GM21360 (cell line): ENCODE data around the gene RFX6.
"Not testable (repeated sequence)": the region's sequence is repeated elsewhere in the genome, so short reads cannot be mapped to it uniquely, and the experiment has no call there.

Experiments
- ATAC-seq: cut with Tn5 transposase; IDR thresholded peaks from one replicate; pipeline ENCODE4 v1.9.1; 2021; ENCODE audit warnings: mild to moderate bottlenecking, moderate library complexity; ENCODE audit not compliant: unreplicated experiment

The RFX6 gene, protein sequence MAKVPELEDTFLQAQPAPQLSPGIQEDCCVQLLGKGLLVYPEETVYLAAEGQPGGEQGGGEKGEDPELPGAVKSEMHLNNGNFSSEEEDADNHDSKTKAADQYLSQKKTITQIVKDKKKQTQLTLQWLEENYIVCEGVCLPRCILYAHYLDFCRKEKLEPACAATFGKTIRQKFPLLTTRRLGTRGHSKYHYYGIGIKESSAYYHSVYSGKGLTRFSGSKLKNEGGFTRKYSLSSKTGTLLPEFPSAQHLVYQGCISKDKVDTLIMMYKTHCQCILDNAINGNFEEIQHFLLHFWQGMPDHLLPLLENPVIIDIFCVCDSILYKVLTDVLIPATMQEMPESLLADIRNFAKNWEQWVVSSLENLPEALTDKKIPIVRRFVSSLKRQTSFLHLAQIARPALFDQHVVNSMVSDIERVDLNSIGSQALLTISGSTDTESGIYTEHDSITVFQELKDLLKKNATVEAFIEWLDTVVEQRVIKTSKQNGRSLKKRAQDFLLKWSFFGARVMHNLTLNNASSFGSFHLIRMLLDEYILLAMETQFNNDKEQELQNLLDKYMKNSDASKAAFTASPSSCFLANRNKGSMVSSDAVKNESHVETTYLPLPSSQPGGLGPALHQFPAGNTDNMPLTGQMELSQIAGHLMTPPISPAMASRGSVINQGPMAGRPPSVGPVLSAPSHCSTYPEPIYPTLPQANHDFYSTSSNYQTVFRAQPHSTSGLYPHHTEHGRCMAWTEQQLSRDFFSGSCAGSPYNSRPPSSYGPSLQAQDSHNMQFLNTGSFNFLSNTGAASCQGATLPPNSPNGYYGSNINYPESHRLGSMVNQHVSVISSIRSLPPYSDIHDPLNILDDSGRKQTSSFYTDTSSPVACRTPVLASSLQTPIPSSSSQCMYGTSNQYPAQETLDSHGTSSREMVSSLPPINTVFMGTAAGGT

DNA sequence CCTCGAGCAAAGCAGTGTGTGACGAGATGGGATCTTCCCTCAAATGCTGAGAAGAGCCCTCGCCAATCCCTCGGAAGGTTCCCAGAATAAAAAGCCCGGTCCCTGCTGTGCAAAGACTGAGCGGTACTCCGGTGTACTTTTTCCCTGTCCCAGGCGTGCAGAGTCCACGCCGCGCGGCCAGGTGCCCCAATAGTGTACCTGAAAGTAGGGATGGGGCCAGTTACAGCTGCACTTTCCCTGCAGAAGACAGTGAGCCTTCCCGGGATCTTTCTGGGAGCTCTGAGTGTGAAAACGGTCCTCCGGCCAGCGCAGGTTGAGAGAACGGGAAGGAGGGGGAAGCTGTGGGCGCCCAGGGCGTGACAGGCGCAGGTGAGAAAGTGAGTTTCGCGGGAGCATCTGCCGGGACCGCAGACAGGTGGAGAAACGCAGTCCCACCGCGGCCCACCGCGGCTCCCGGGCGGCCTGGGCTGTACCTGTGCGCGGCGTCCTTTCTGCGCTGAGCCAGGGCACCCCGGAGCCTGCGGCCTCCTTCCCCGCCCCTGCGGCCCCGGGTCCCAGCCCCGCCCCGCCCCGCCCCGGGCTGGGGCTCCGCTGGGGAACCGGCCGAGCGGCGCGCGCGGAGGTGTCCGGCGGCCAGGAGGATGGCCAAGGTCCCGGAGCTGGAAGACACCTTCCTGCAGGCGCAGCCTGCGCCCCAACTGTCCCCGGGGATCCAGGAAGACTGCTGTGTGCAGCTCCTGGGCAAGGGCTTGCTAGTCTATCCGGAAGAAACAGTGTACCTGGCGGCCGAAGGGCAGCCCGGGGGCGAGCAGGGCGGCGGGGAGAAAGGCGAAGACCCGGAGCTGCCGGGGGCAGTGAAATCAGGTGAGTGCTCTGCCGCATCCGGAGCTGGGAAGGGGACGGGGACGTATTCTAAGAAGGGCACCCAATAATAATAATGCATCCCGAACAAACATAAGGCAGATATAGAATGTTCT lies at the start of gene RFX6:
Gene RFX6, plus strand, starts transcription at position 608 of the 977 bp plus-strand sequence. Its CDS starts 34 bp downstream, at position 642.
- no peak for ATAC-seq

DNA sequence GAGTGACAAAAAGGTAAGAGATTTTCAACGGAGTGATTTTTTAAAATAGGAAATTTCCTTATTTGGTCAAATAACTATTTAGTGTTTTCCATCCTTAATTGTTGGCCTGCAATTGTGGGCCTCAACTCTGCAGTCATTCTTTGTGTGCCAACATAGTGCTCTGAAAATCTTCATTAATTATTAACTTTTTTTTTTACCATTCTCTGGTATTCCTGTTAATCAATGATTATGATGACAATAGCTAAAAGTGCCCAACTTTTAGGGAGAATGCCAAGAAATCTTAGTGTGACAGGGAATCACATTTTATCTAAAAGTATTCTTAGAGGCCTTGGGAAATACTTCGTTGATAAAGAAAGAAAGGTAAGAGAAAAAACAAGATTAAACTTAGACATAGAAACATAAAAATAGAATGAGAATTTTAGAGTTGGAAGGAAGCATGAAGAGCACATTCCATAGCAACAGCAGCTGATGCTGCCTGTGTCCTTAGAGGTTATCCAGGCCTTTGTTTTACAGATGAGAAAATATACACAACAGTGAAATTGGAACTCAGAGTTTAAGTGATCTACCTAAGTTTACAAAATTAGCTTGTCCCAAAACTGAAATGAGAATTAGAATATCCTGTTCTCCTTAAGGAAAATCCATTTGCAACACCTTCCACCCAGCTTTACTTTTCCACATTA lies 49.3 kb upstream of the RFX6 start:
- no peak for ATAC-seq

DNA sequence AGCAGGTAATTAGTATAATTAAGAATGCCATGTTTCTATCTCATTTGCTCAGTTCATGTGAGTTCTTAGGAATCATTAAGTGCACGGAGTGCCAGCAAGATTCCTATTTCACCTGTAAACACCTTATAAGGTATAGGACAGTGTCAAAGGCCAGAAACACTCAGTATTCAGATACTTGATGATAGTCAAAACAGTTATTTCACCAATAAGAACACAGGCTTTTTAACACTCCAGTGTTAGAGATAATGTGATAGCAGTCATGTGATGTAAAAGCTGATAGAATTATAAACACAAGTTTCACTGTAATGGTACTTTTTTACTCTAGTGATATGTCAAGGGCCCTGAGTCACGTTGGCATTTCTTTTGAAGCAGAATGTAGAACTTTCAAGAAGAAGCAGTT lies 48.1 kb upstream of the RFX6 start, which contains the start of gene GPRC6A:
Gene GPRC6A, minus strand, starts transcription at position 101 of the 400 bp plus-strand sequence. Its CDS starts 70 bp downstream, at position 31.
- no peak for ATAC-seq

DNA sequence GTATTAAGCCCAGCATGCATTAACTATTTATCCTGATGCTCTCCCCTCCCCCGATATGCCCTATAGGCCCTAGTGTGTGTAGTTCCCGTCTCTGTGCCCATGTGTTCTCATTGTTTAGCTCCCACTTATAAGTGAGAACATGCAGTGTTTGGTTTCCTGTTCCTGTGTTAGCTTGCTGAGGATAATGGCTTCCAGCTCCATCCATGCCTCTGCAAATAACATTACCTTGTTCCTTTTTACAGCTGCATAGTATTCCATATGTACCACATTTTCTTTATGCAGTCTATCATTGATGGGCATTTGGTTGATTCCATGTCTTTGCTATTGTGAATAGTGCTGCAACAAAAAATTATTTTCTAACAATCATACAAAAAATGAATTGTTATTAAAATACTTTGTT lies 42.5 kb upstream of the RFX6 start:
- not testable (repeated sequence) for ATAC-seq

DNA sequence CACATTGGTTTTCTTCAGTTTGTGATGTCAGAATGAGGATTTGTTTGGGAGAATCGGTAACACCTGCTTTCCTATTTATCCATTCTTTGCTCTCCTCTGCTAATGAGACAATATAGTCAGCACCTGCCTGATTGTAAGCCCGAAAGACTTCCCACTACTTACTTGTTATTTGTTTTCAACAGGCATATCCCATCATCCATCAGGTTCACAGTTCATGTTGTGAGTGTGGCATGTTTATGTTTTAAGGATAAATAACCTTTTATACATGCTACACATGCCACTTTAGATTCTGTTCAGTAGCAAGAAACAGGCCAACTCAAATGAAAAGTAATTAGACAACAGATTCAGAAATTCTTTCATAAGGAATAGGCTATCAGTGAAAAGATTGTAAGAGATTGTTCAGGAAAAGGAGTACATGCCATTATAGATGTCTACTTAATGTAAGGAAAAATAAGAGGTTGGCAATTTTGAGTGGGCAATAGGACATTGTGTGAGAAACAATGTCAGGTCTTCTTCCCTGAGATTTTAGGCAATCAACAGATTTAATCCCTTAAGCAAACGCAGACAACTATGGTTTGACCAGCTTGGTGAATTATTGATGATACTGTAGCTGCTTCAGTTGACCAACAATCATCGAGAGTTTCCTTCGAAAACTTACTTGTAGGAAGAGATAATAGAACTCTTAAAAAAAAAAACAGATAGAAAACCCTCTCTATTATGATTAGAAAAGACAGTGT lies 40.3 kb upstream of the RFX6 start:
- ATAC-seq, result no peak

DNA sequence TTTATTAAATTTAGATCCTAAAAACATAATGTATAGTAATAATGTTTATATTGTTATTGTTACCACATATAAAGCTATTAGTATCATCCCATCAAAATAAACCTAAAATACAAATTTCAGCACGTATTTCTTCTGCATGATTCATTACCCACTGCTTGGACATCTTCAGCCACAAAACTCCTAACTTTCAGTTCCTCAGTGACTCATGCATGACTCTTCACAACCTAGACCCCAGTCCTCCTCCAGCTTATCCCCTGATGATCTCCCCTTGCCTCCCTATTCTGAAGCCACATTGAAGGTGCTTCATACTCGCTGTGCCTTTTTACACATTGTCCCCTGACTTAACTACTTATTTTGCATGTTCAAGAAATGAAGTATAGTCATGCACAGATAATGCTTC lies 37.0 kb upstream of the RFX6 start:
- peak; percentile 67 for ATAC-seq

DNA sequence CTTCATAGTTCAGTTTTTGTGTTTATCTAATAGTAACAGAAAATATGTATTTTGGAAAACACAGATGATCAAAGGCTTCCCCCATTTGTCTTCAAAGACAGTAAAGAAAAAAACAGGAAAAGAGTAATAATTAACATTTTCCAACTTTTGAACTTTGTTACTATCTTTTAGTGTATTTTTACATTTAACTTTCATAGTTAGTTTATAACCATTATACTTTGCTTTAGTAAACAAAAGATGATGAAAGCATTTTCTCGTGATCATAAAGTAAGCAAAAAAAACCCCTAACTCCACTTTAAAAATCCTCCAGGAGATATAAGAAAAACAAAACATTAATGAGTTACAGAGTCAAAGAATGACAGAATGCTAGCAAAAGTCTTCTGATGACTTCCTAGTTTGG lies 34.6 kb upstream of the RFX6 start:
- ATAC-seq, result no peak

DNA sequence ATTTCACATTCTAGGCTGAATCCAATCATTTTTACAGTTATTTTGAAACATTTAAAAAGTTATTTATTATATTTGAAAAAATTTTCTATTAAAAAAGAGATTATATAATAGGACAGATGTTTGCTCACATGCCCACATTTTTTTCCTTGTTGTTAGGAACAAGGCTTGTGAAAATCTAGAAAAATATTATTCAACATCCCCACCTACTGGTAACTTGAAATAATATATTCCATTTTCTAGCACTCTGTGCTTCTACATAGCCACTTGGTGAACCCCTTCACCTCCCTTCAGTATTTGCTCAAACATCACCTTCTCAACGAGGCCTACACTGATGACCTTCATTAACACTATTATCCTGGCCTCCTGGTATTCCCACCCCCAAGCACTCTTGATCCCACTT lies 29.8 kb upstream of the RFX6 start:
- no peak for ATAC-seq

DNA sequence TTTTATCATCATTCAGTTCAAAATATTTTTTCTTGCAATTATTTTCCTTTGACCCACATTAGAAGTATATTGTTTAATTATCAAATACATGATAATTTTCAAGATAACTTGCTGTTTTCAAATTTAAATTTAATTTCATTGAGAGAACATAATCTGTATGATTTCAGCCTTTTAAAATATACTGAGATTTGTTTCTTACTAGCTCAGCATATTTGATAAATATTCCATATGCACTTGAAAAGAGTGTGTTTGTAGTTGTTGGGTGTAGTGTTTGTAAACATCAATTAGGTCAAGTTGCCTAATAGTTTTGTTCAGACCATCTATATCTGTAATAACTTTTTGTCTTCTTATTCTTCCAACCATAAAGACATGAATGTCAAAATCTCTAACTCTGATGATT lies 19.0 kb upstream of the RFX6 start:
- ATAC-seq, result no peak

DNA sequence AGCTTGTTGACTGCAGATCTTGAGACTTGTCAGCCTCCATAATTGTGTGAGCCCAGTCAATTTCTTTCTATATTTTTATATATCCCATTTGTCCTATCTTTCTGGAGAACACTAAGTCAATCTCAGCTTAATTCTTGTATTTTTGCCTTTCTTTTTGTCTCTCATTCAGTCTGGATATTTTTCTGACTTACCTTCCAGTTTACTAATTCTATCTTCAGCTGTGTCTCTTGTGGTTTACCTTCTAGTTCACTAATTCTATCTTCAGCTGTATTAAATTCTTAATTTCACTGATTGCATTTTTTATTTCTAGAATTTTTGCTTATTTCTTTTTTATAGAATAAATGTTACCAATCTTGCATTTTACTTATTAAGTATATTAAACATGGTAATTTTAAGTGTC lies 17.8 kb upstream of the RFX6 start:
- no peak for ATAC-seq

DNA sequence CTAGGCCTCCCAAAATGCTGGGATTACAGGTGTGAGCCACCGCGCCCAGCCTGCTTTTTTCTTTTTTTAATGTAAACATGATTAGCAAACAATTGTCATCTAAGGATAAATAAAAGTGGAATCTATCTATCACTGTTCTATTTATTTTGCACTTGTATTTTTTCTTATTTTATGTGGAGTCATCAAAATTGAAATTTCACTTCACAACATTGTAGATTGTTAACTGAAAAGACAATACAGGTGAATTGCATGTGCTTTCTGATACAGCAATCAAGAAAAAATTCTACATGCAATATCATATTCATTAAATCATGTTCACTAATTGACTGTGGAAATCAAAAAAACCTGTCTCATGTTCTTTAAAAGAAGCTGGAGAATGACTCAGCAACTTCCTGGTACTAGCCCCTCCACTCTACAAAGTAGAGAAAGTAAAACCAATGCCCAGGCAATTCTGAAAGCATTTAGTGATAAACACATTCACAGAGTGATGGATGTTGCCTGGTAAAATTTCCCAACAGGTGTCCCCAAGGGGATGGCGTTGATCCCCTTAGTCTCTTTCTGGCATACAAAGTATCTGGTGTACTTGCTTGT lies 10.7 kb upstream of the RFX6 start:
- peak; percentile 57 for ATAC-seq

DNA sequence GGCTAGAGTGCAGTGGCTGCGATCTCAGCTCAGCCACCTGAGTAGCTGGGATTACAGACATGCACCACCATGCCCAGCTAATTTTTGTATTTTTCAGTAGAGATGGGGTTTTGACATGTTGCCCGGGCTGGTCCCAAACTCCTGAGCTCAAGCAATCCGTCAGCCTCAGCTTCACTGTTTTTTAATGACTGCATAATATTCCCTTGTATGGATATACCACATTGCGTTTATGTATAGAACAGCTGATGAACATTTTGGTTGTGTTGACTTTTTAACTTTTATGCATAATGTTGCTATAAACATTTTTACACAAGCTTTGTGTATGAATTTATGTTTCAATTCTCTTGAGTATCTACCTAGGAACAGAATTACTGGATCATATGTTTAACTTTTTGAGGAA lies 4.3 kb upstream of the RFX6 start:
- ATAC-seq, result no peak

DNA sequence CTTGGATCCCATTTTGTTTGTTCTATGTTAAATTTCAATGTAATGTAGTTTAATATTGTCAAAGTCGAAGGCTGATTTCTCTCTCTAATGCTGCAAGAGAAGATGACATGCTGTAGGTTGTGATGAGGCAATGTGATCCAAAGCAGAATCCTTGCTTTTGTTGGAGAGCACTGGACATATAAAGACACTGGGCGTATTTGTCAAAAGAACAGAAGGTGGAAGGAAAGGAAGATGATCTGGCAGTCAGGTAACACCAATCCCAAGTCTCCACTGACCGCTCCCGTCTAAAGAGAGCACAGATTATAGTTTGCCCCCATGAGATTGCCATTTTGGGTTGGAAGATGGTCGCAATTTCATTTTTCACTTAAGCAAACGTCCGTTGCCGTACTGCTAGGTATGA lies 935 bp upstream of the RFX6 start:
- no peak for ATAC-seq

DNA sequence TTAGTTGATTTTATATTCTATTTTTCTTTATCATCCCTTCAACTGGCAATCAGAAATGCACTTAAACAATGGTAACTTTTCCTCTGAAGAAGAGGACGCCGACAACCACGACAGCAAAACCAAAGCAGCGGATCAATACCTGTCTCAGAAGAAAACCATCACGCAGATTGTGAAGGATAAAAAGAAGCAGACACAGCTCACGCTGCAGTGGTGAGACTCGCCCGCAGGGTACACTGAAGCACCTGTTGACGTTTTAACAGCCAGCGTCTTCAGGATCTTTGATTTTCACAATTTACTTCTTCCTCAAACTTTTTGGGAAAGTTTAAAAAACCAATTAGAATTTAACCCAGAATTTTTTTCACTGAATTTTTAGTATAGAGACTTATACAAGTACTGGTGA lies 701 bp downstream of the RFX6 start:
- ATAC-seq, result no peak

DNA sequence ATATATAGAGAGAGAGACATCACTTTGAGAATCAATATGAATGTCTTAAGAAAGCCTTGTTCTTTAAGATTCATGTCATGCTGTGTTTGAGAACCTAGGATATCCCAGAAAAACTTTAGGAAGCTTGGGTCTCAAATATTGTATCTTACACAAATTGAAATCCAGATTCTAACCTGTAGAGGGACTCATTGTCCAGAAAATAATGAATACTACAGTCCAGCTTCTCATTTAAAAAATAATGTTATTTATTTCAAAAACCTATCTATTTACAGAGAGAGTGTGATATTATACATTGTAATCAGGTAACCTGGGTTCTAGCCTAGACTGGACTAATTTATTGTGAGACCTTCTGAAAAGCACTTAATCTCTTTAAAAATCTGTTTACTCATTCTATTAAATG lies 4.2 kb downstream of the RFX6 start:
- no peak for ATAC-seq

DNA sequence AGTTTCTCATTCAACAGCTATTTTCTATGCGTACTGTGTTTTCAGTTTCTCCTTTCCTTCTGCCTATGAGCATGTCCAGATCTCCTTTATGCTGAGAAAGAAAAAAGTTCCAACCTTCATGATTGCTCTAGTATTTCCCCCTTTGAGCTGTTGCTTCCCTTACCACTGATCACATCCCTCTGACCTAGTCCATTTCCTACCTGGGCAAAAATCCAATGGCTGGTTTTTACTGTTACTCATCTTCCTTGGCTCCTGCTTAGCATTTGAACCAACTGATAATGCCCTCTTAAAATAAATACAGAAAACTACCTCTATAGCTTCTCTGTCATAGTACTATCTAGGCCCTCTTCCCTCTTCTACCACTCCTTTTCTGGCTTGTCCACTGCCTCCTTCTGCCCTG lies 6.0 kb downstream of the RFX6 start:
- ATAC-seq, result no peak

DNA sequence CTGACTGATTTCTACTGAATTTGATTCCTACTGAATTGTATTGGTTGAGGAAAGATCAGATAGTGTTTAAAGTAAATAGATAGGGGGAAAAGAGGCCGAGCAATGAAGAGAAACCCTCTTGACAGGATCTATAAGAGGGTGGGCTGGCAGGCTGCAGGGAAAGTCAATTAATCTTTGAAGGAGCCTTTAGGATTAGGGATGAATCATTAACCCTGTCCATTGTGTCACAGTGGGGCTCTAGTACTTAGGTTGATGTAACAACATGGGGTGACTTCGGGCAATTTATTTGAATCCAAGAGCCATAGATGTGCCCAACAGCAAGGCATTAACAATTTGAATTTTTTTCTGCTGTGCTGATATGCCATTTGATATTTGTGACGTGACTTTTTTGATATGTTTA lies 7.5 kb downstream of the RFX6 start:
- ATAC-seq, result no peak

DNA sequence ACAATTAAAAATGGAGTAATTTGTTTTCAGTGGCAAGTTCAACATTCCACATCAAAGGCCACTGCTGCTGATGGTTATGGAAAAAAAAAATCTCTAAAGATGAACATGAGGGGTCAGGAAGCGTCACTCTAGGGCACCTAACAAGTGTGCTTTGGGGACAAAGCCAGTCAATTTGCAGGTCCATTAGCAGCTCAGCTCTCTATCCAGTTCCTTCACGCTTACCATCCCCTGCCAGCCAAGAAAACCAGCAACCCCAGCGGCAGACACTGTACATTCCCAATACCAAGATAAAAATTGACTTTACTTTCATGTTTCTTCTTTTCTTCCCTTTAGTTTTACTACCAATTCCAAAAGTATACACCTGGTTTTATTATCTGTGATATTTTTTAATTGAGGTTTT lies 10.1 kb downstream of the RFX6 start:
- no peak for ATAC-seq

DNA sequence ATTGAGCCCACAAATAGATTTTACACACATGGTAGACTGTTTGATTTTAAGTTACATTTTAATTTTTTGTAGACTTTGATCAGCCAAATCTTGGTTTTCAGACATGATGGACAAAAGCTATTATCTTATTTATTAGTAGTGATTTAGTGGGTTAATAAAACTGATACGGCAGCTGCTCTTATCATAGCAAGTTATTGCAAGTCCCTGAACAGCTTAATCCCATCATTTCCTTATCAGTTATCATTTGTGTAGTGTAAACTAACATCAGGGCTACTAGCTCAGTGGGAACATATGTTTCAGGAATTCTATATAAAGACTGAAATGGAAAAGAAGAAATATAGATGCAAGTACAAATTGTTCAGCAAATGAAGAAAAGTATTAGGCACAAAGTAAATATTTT lies 10.9 kb downstream of the RFX6 start:
- no peak for ATAC-seq
